Fibroblast of lung (primary cell): ENCODE data around the gene MPRIP. TPM values are rescaled to one million over a fixed set of nuclear protein-coding genes. Genes with fewer than 3 reads are reported as not detected.

Source experiments
- DNase-seq, 2 donors: peaks; one replicate each; pipeline versions ENCODE4 v3.0.0 to v3.0.0-alpha.2; 2010; ENCODE audit warnings: low read depth in 2 of 2
- H2AFZ ChIP-seq: 2 replicates; pipeline ENCODE4 v1.5.1; 2012; ENCODE audit warnings: low read length, control low read depth, inconsistent platforms
- H3K27ac ChIP-seq: 2 replicates; pipeline ENCODE4 v1.5.1; 2011; ENCODE audit warnings: low read length, control low read depth; ENCODE audit not compliant: insufficient read depth
- H3K27me3 ChIP-seq: 2 replicates; pipeline ENCODE4 v1.5.1; 2011; ENCODE audit warnings: mild to moderate bottlenecking, low read length; ENCODE audit not compliant: control insufficient read depth, insufficient read depth
- H3K36me3 ChIP-seq: 2 replicates; pipeline ENCODE4 v1.5.1; 2011; ENCODE audit warnings: low read length; ENCODE audit not compliant: control insufficient read depth, insufficient read depth
- H3K4me1 ChIP-seq: 2 replicates; pipeline ENCODE4 v1.5.1; 2011; ENCODE audit warnings: low read length; ENCODE audit not compliant: control insufficient read depth, insufficient read depth; ENCODE audit errors: extremely low read depth
- H3K4me2 ChIP-seq: 2 replicates; pipeline ENCODE4 v1.5.1; 2011; ENCODE audit warnings: low read length, control low read depth; ENCODE audit not compliant: insufficient read depth; ENCODE audit errors: extremely low read depth
- H3K4me3 ChIP-seq, 4 experiments: fragments of 200-600 bp in 1 of 4; sonication (generic) in 1 of 4; replicated peaks in 1 of 4; 2 replicates each; pipeline ENCODE4 v1.5.1; 2011 to 2016; ENCODE audit warnings: low read length in 4 of 4, low read depth in 3 of 4, mild to moderate bottlenecking in 3 of 4, control low read depth in 2 of 4, inconsistent platforms in 1 of 4, mixed read lengths in 1 of 4; ENCODE audit not compliant: insufficient read depth in 1 of 4; ENCODE audit errors: control extremely low read depth in 1 of 4
- H3K79me2 ChIP-seq: 2 replicates; pipeline ENCODE4 v1.5.1; 2012; ENCODE audit warnings: mild to moderate bottlenecking, low read length, inconsistent platforms; ENCODE audit not compliant: control insufficient read depth, insufficient read depth
- H3K9ac ChIP-seq: 2 replicates; pipeline ENCODE4 v1.5.1; 2011; ENCODE audit warnings: mild to moderate bottlenecking, low read length, control low read depth; ENCODE audit not compliant: insufficient read depth
- H3K9me3 ChIP-seq: 2 replicates; pipeline ENCODE4 v1.5.1; 2012; ENCODE audit warnings: low read depth, low read length; ENCODE audit not compliant: control insufficient read depth, insufficient read depth
- H4K20me1 ChIP-seq: 2 replicates; pipeline ENCODE4 v1.5.1; 2011; ENCODE audit warnings: low read length; ENCODE audit not compliant: control insufficient read depth, insufficient read depth; ENCODE audit errors: extremely low read depth
- EZH2 ChIP-seq: IDR thresholded peaks from 2 replicates; pipeline ENCODE4 v1.5.1; 2012; ENCODE audit warnings: low read length, control low read depth, mild to moderate bottlenecking; ENCODE audit errors: missing control alignments
- polyA plus RNA-seq, 2 donors: library from polyadenylated mRNA; depleted of rRNA in 1 of 2; stranded (reverse) in 1 of 2; unstranded in 1 of 2; fragments of >200 nt; gene quantifications; 2 replicates each; pipeline ENCODE4 v1.2.1, GENCODE V29; 2011 to 2012; ENCODE audit warnings: missing spikeins in 1 of 2
- total RNA-seq: library from RNA; depleted of rRNA; stranded (reverse); fragments of >200 nt; gene quantifications from 2 replicates; pipeline ENCODE4 v1.2.1, GENCODE V29; 2014
- TF ChIP-seq, protein P1 (sequence below), 2 donors: IDR thresholded peaks in 1 of 2; conservative IDR thresholded peaks in 1 of 2; 1 replicate in 1 of 2; 2 replicates in 1 of 2; pipeline ENCODE4 v1.5.1; 2011 to 2012; ENCODE audit warnings: low read length in 2 of 2, control low read depth in 1 of 2, inconsistent platforms in 1 of 2, low read depth in 1 of 2, mild to moderate bottlenecking in 1 of 2

The MPRIP gene
- total and polyA plus RNA-seq, 2 donors (not counting 1 experiment from before 2014, with no cell fraction given), result 104 to 124 TPM

- H2AFZ ChIP-seq, result no peak overlapping the region
- no peaks in the 10 kb centered on the region for H3K4me1 ChIP-seq
- no peak overlapping the region for H3K4me3 ChIP-seq
- no peaks in the 10 kb centered on the region for H3K79me2 ChIP-seq
- H4K20me1 ChIP-seq, result no peaks in the 10 kb centered on the region
- peaks cover 39% of the 10 kb centered on the region for H3K36me3 ChIP-seq
- no peak overlapping the region for H3K4me2 ChIP-seq
- no peak overlapping the region for H3K27ac ChIP-seq
- TF ChIP-seq, protein P1, sequence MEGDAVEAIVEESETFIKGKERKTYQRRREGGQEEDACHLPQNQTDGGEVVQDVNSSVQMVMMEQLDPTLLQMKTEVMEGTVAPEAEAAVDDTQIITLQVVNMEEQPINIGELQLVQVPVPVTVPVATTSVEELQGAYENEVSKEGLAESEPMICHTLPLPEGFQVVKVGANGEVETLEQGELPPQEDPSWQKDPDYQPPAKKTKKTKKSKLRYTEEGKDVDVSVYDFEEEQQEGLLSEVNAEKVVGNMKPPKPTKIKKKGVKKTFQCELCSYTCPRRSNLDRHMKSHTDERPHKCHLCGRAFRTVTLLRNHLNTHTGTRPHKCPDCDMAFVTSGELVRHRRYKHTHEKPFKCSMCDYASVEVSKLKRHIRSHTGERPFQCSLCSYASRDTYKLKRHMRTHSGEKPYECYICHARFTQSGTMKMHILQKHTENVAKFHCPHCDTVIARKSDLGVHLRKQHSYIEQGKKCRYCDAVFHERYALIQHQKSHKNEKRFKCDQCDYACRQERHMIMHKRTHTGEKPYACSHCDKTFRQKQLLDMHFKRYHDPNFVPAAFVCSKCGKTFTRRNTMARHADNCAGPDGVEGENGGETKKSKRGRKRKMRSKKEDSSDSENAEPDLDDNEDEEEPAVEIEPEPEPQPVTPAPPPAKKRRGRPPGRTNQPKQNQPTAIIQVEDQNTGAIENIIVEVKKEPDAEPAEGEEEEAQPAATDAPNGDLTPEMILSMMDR (conservative IDR thresholded peaks at IDR 0.05 in 1 of 2, IDR thresholded peaks at IDR 0.05 in 1 of 2; ENCODE audit: low read depth in 1 of 2, low read length in 2 of 2), result no peak
- TF ChIP-seq EZH2, result no peak
- H3K9ac ChIP-seq, result no peak overlapping the region
- H3K27me3 ChIP-seq, result no peaks in the 10 kb centered on the region
- DNase-seq, result no peak
- no peaks in the 10 kb centered on the region for H3K9me3 ChIP-seq
Measured at GRCh38 chr17:17164676-17165075, 122.4 kb downstream of the MPRIP start.

GRCh38 chr17:17165666-17166308 is 123.5 kb downstream of the MPRIP start:
- Histone ChIP-seq H2AFZ (no peak overlapping the region), H3K9ac (no peak overlapping the region), H3K4me3 (no peak overlapping the region), H3K36me3 (peaks cover 38% of the 10 kb centered on the region), H3K4me1 (no peaks in the 10 kb centered on the region), H3K27me3 (no peaks in the 10 kb centered on the region), H3K4me2 (no peak overlapping the region), H3K27ac (no peak overlapping the region), H4K20me1 (no peaks in the 10 kb centered on the region), H3K9me3 (no peaks in the 10 kb centered on the region), H3K79me2 (no peaks in the 10 kb centered on the region)
- no peak for DNase-seq
- TF ChIP-seq EZH2, result no peak
- TF ChIP-seq, protein P1 (conservative IDR thresholded peaks at IDR 0.05 in 1 of 2, IDR thresholded peaks at IDR 0.05 in 1 of 2; ENCODE audit: low read depth in 1 of 2, low read length in 2 of 2), result no peak

- Histone ChIP-seq H3K9ac (no peak overlapping the region), H3K27me3 (no peaks in the 10 kb centered on the region), H3K27ac (no peak overlapping the region), H2AFZ (no peak overlapping the region), H4K20me1 (no peaks in the 10 kb centered on the region), H3K9me3 (no peaks in the 10 kb centered on the region), H3K36me3 (peaks cover 39% of the 10 kb centered on the region), H3K79me2 (no peaks in the 10 kb centered on the region), H3K4me3 (no peak overlapping the region), H3K4me2 (no peak overlapping the region), H3K4me1 (no peaks in the 10 kb centered on the region)
- TF ChIP-seq, protein P1 (conservative IDR thresholded peaks at IDR 0.05 in 1 of 2, IDR thresholded peaks at IDR 0.05 in 1 of 2; ENCODE audit: low read depth in 1 of 2, low read length in 2 of 2), result no peak
- TF ChIP-seq EZH2, result no peak
- DNase-seq, result no peak
Measured at GRCh38 chr17:17166446-17166845, 124.2 kb downstream of the MPRIP start.
